GM12878 (cell line): Measurements from ENCODE around the gene PJA2. TPM values are rescaled to one million over a fixed set of nuclear protein-coding genes. Genes with fewer than 3 reads are reported as not detected.

Experiments used
- ATAC-seq: fragments of 200-7000 bp; cut with Tn5 transposase; 3 replicates; pipeline ENCODE4 v1.9.1; 2020; ENCODE audit warnings: mild to moderate bottlenecking, moderate library complexity
- BruUV-seq: library from RNA; stranded (reverse); fragments of 400-500 nt; replicated peaks from 2 replicates; lab custom pipeline; 2021; lab: Mats Ljungman, UMichigan
- CTCF ChIA-PET: fragments of 300-600 bp; sonication (Branson Sonifier 250); formaldehyde crosslinking; extraction: SDS; loops from one replicate; lab custom pipeline; 2021; ENCODE audit warnings: inconsistent platforms; lab: Yijun Ruan, JAX
- POLR2A ChIA-PET: fragments of 350-600 bp; formaldehyde crosslinking; extraction: SDS; loops from one replicate; lab custom pipeline; 2021; ENCODE audit warnings: inconsistent platforms; lab: Charles Lee
- RAD21 ChIA-PET: fragments of 300-600 bp; sonication (Branson Sonifier 250); formaldehyde crosslinking; loops from one replicate; lab custom pipeline; 2023; ENCODE audit warnings: antibody characterized with exemption; ENCODE audit not compliant: unreplicated experiment; lab: Charles Lee
- SMC1A ChIA-PET: fragments of 300-600 bp; sonication (Branson Sonifier 250); formaldehyde crosslinking; loops from one replicate; lab custom pipeline; 2023; ENCODE audit not compliant: unreplicated experiment, uncharacterized antibody; lab: Charles Lee
- DNase-seq: peaks from one replicate; pipeline ENCODE4 v3.0.0-alpha.2; 2011; ENCODE audit warnings: low read depth, low spot score
- FAIRE-seq: peaks from 3 replicates; lab custom pipeline; 2011; peaks lifted over from hg19 to GRCh38; lab: Jason Lieb, UNC
- H2AFZ ChIP-seq: 2 replicates; pipeline ENCODE4 v1.6.0; 2011; ENCODE audit warnings: low read depth, low read length, control low read depth; ENCODE audit not compliant: control insufficient read depth
- H3K27ac ChIP-seq: 2 replicates; pipeline ENCODE4 v1.5.1; 2011; ENCODE audit warnings: control low read depth; ENCODE audit not compliant: control insufficient read depth, insufficient read depth
- H3K27me3 ChIP-seq, 2 experiments: replicated peaks in 1 of 2; 2 replicates each; pipeline versions ENCODE4 v1.6.0 to v1.6.1; 2011; ENCODE audit warnings: low read length in 1 of 2; ENCODE audit not compliant: control insufficient read depth in 2 of 2, insufficient read depth in 2 of 2
- H3K36me3 ChIP-seq, 2 experiments: 2 replicates each; pipeline ENCODE4 v1.5.1; 2011; ENCODE audit warnings: low read length in 1 of 2; ENCODE audit not compliant: control insufficient read depth in 2 of 2, insufficient read depth in 2 of 2
- H3K4me1 ChIP-seq: 2 replicates; pipeline ENCODE4 v1.6.1; 2011; ENCODE audit warnings: mild to moderate bottlenecking, low read length, moderate library complexity, mixed read lengths; ENCODE audit not compliant: control insufficient read depth, insufficient read depth
- H3K4me2 ChIP-seq: 2 replicates; pipeline ENCODE4 v1.6.0; 2011; ENCODE audit warnings: control low read depth; ENCODE audit not compliant: control insufficient read depth, insufficient read depth
- H3K4me3 ChIP-seq: fragments of 200-600 bp; sonication (generic); 2 replicates; pipeline ENCODE4 v1.5.1; 2016
- H3K79me2 ChIP-seq: 2 replicates; pipeline ENCODE4 v1.6.0; 2011; ENCODE audit warnings: low read length; ENCODE audit not compliant: control insufficient read depth, insufficient read depth
- H3K9ac ChIP-seq: 2 replicates; pipeline ENCODE4 v1.8.0; 2011; ENCODE audit warnings: low read length, control low read depth, mixed read lengths; ENCODE audit not compliant: control insufficient read depth, insufficient read depth
- H3K9me3 ChIP-seq: replicated peaks from 3 replicates; pipeline ENCODE4 v1.5.1; 2011; ENCODE audit warnings: mild to moderate bottlenecking, low read length; ENCODE audit not compliant: control insufficient read depth, insufficient read depth
- H4K20me1 ChIP-seq: 2 replicates; pipeline ENCODE4 v1.6.0; 2011; ENCODE audit not compliant: control insufficient read depth, insufficient read depth
- DPF2 ChIP-seq: fragments of 450-650 bp; IDR thresholded peaks from 2 replicates; pipeline ENCODE4 v1.6.1; 2017; ENCODE audit warnings: mild to moderate bottlenecking
- JUND ChIP-seq: IDR thresholded peaks from 2 replicates; pipeline ENCODE4 v1.6.1; 2012; ENCODE audit warnings: low read depth, mild to moderate bottlenecking, low read length, improper control_type of control experiment, moderate library complexity
- MLLT1 ChIP-seq: fragments of 450-650 bp; IDR thresholded peaks from 2 replicates; pipeline ENCODE4 v1.6.1; 2016; ENCODE audit warnings: mild to moderate bottlenecking
- NBN ChIP-seq: fragments of 450-650 bp; IDR thresholded peaks from 2 replicates; pipeline ENCODE4 v1.6.1; 2016
- NFIC ChIP-seq: IDR thresholded peaks from 2 replicates; pipeline ENCODE4 v1.6.1; 2012; ENCODE audit warnings: low read depth, mild to moderate bottlenecking, inconsistent platforms, low read length, moderate library complexity
- RBBP5 ChIP-seq: fragments of 200-600 bp; sonication (generic); conservative IDR thresholded peaks from 2 replicates; pipeline ENCODE4 v1.6.1; 2016
- WRNIP1 ChIP-seq: IDR thresholded peaks from 2 replicates; pipeline ENCODE4 v1.6.1; 2011; ENCODE audit warnings: low read depth, low read length, improper control_type of control experiment, borderline replicate concordance
- ZNF207 ChIP-seq: fragments of 450-650 bp; IDR thresholded peaks from 2 replicates; pipeline ENCODE4 v1.6.1; 2014; ENCODE audit warnings: antibody characterized with exemption, mild to moderate bottlenecking, borderline replicate concordance
- ZNF274 ChIP-seq: IDR thresholded peaks from one replicate; pipeline ENCODE4 v1.8.0; 2011; ENCODE audit not compliant: insufficient read length, insufficient read depth
- WGBS: methylation state at CpG from one replicate; pipeline ENCODE4 v1.1.6; 2016; ENCODE audit warnings: low lambda C conversion rate; ENCODE audit not compliant: insufficient replicate concordance, insufficient coverage; ENCODE audit errors: missing lambda C conversion rate; 5-methylcytosine and 5-hydroxymethylcytosine counted together
- in situ Hi-C: fragments of 300-500 bp; cut with MboI; formaldehyde crosslinking; loops from 9 replicates; pipeline ENCODE4 v1.14.3; 2018; ENCODE audit warnings: mixed read lengths
- intact Hi-C: fragments of 100-400 bp; cut with micrococcal nuclease; formaldehyde crosslinking; loops from one replicate; pipeline ENCODE4 v1.14.2; 2022; ENCODE audit not compliant: unreplicated experiment
- polyA plus RNA-seq, 11 experiments: library from polyadenylated mRNA; depleted of rRNA in 4 of 11; unstranded in 6 of 11; stranded (reverse) in 5 of 11; fragments of >200 nt; fragmentation: Nextera tagmentation in 4 of 11; fragmentation: Illumina TruSeq in 1 of 11; extraction: Ambion mirVana in 4 of 11; extraction: Trizol in 1 of 11; gene quantifications; 1 replicate in 1 of 11; 2 replicates in 10 of 11; pipeline versions ENCODE4 v1.2.1 to v1.2.3, GENCODE V29; 2011 to 2016; ENCODE audit warnings: inconsistent platforms in 2 of 11, missing spikeins in 2 of 11, low read depth in 1 of 11
- total RNA-seq, 4 experiments: library from RNA; depleted of rRNA in 3 of 4; stranded (reverse); fragments of >200 nt in 3 of 4; fragmentation: Illumina TruSeq in 1 of 4; extraction: Trizol in 1 of 4; gene quantifications; 2 replicates each; pipeline versions ENCODE4 v1.2.1 to v1.2.3, GENCODE V29; 2013 to 2021

PJA2 gene
- total and polyA plus RNA-seq, 10 of the 15 experiments (the other 5 are each of a cell fraction or from before 2014, with no cell fraction given): 27.8 to 93.4 (median 47.8) TPM

GRCh38 chr5:109403469-109403868 is 6.3 kb downstream of the PJA2 start:
- Histone ChIP-seq H4K20me1 (no peaks in the 10 kb centered on the region; the same call in 1 of the 2 replicates), H3K79me2 (peaks cover 93% of the 10 kb centered on the region), H3K27me3 (no peaks in the 10 kb centered on the region), H3K4me2 (no peak overlapping the region), H2AFZ (no peak overlapping the region), H3K27ac (no peak overlapping the region), H3K36me3 (peaks cover 0 to 9% of the 10 kb centered on the region in 2 experiments; a peak in 3 of 4 replicates), H3K4me1 (peaks cover 2% of the 10 kb centered on the region; the same call in 1 of the 2 replicates), H3K4me3 (no peak overlapping the region), H3K9me3 (peaks cover 14% of the 10 kb centered on the region), H3K9ac (no peak overlapping the region)
- ChIA-PET RAD21 (no interaction called here), CTCF (no interaction called here), SMC1A (interaction anchor here (1.0 to 2.7 kb wide), 4 partner anchors 10 to 40 kb away, joined by 3 to 9 read pairs (median 4); no protein-coding TSS in a partner anchor), POLR2A (no interaction called here)
- FAIRE-seq: no peak
- no peak for DNase-seq
- intact Hi-C loops: loop anchor here (10.0 kb wide), 1 partner anchor 679 kb away; no protein-coding TSS in a partner anchor
- no peak for ATAC-seq
- TF ChIP-seq JUND (no peak), DPF2 (no peak), ZNF274 (no peak), MLLT1 (no peak), NFIC (no peak), WRNIP1 (no peak), RBBP5 (no peak), NBN (no peak), ZNF207 (no peak)
- in situ Hi-C loops: no loop called here
- 100% methylated on average over 5 of the region's 5 CpGs for WGBS
- no TSS peak for BruUV-seq
